ENCODE measurements around the gene TBC1D22A. TPM values are rescaled to one million over a fixed set of nuclear protein-coding genes. Genes with fewer than 3 reads are reported as not detected.

Gene TBC1D22A
- total and polyA plus RNA-seq, 2 donors from 2014 or later, result 24.6 to 39.4 TPM

DNA sequence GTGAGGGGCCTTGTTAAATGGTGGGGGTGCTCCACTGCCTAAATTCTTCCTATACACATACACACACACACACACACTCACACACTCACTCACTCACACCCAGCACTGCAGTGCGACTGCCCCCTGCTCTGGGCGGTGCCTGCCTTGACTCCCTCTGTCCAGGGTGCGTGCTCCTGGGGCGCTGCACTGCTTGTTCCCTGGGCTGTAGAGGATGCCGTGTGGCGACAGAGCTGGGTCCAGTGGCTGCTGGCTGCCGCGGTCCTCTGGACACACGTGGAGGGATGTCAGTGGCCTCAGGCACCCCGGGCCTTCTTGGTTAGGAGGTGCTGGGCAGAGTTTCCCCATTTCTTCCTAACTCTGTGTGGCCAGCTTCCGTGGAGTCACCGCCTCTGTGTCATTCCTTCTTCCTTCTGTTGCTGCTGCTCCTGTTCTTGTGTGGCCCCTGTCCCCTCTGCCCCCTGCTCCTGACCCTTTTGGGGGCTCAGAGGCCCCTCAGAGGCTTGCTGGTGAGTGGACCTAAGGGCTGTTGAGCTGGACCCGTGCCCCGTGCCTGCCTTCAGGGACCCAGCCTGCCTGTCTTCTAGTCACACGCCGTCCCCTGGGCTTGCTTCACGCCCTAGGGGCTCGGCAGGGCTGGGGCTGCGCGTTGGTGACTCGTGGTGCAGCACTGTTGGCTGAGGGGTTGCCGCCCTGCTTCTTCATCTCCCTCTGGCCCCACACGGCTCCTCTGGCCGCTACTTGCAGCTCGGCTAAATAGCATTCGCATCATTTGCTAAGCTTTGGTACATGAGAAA is 147.0 kb downstream of the TBC1D22A start:
- Histone ChIP-seq H3K27ac (ENCODE audit: low read depth in 2 of 2, low read length in 2 of 2) (no peak overlapping the region), H3K4me1 (ENCODE audit: control insufficient read depth in 2 of 3, insufficient read depth in 2 of 3, low read depth in 1 of 3, low read length in 3 of 3) (no peaks in the 10 kb centered on the region), H3K27me3 (ENCODE audit: control insufficient read depth, insufficient read depth, low read length) (no peaks in the 10 kb centered on the region), H3K4me3 (ENCODE audit: low read length in 3 of 3) (no peak overlapping the region), H3K36me3 (ENCODE audit: control insufficient read depth in 2 of 3, insufficient read depth in 3 of 3, low read length in 3 of 3) (peaks cover 0 to 7% (median 6%) of the 10 kb centered on the region in 3 donors), H3K9me3 (ENCODE audit: control insufficient read depth in 2 of 3, insufficient read depth in 1 of 3, low read length in 3 of 3) (no peaks in the 10 kb centered on the region), H3K9ac (ENCODE audit: low read length in 3 of 3) (no peak overlapping the region)
- intact Hi-C loops (cut with DNase I), result no loop called here
- FAIRE-seq (no peak), DNase-seq (peak in 1 of 5 donors; percentile 67)
- TF ChIP-seq, protein P1, sequence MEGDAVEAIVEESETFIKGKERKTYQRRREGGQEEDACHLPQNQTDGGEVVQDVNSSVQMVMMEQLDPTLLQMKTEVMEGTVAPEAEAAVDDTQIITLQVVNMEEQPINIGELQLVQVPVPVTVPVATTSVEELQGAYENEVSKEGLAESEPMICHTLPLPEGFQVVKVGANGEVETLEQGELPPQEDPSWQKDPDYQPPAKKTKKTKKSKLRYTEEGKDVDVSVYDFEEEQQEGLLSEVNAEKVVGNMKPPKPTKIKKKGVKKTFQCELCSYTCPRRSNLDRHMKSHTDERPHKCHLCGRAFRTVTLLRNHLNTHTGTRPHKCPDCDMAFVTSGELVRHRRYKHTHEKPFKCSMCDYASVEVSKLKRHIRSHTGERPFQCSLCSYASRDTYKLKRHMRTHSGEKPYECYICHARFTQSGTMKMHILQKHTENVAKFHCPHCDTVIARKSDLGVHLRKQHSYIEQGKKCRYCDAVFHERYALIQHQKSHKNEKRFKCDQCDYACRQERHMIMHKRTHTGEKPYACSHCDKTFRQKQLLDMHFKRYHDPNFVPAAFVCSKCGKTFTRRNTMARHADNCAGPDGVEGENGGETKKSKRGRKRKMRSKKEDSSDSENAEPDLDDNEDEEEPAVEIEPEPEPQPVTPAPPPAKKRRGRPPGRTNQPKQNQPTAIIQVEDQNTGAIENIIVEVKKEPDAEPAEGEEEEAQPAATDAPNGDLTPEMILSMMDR (IDR thresholded peaks at IDR 0.05; ENCODE audit: borderline replicate concordance, extremely low read depth, insufficient read depth), result no peak

GRCh38 chr22:46910624-46911023 is 148.2 kb downstream of the TBC1D22A start:
- Histone ChIP-seq H3K9ac (ENCODE audit: low read length in 3 of 3) (no peak overlapping the region), H3K27me3 (ENCODE audit: control insufficient read depth, insufficient read depth, low read length) (no peaks in the 10 kb centered on the region), H3K9me3 (ENCODE audit: control insufficient read depth in 2 of 3, insufficient read depth in 1 of 3, low read length in 3 of 3) (no peaks in the 10 kb centered on the region), H3K36me3 (ENCODE audit: control insufficient read depth in 2 of 3, insufficient read depth in 3 of 3, low read length in 3 of 3) (peaks cover 0 to 7% (median 6%) of the 10 kb centered on the region in 3 donors), H3K4me3 (ENCODE audit: low read length in 3 of 3) (no peak overlapping the region), H3K4me1 (ENCODE audit: control insufficient read depth in 2 of 3, insufficient read depth in 2 of 3, low read depth in 1 of 3, low read length in 3 of 3) (no peaks in the 10 kb centered on the region), H3K27ac (ENCODE audit: low read depth in 2 of 2, low read length in 2 of 2) (no peak overlapping the region)
- intact Hi-C loops (cut with DNase I), result no loop called here
- DNase-seq, result no peak
- FAIRE-seq, result no peak
- TF ChIP-seq, protein P1 (IDR thresholded peaks at IDR 0.05; ENCODE audit: borderline replicate concordance, extremely low read depth, insufficient read depth), result no peak

- no peak for FAIRE-seq
- Histone ChIP-seq H3K4me3 (ENCODE audit: low read length in 3 of 3) (no peak overlapping the region), H3K27me3 (ENCODE audit: control insufficient read depth, insufficient read depth, low read length) (no peaks in the 10 kb centered on the region), H3K9ac (ENCODE audit: low read length in 3 of 3) (no peak overlapping the region), H3K9me3 (ENCODE audit: control insufficient read depth in 2 of 3, insufficient read depth in 1 of 3, low read length in 3 of 3) (no peaks in the 10 kb centered on the region), H3K27ac (ENCODE audit: low read depth in 2 of 2, low read length in 2 of 2) (no peak overlapping the region), H3K4me1 (ENCODE audit: control insufficient read depth in 2 of 3, insufficient read depth in 2 of 3, low read depth in 1 of 3, low read length in 3 of 3) (no peaks in the 10 kb centered on the region), H3K36me3 (ENCODE audit: control insufficient read depth in 2 of 3, insufficient read depth in 3 of 3, low read length in 3 of 3) (peaks cover 0 to 10% (median 6%) of the 10 kb centered on the region in 3 donors)
- TF ChIP-seq, protein P1 (IDR thresholded peaks at IDR 0.05; ENCODE audit: borderline replicate concordance, extremely low read depth, insufficient read depth), result no peak
- intact Hi-C loops (cut with DNase I), result no loop called here
- peak in 1 of 5 donors; percentile 25 for DNase-seq
Measured at GRCh38 chr22:46911346-46911745, 148.9 kb downstream of the TBC1D22A start.
